Tibial nerve (tissue), 4 donors: Measurements from ENCODE around the gene ARID5B. TPM values are rescaled to one million over a fixed set of nuclear protein-coding genes. Genes with fewer than 3 reads are reported as not detected.

ENCODE experiments used
- DNase-seq, 2 donors: peaks; one replicate each; pipeline ENCODE4 v3.0.0-alpha.2; 2019; ENCODE audit warnings: low spot score in 2 of 2
- H3K27ac ChIP-seq, 4 donors: fragments of 200-600 bp; sonication (generic) in 3 of 4; one replicate each; pipeline ENCODE4 v1.5.1; 2017 to 2019; ENCODE audit warnings: mild to moderate bottlenecking in 1 of 4
- H3K27me3 ChIP-seq, 2 donors: fragments of 200-600 bp; sonication (generic) in 1 of 2; one replicate each; pipeline versions ENCODE4 v1.5.1 to v1.6.0; 2017 to 2019
- H3K36me3 ChIP-seq, 3 donors: fragments of 200-600 bp; sonication (generic); one replicate each; pipeline ENCODE4 v1.5.1; 2018 to 2019
- H3K4me1 ChIP-seq, 4 donors: fragments of 200-600 bp; sonication (generic) in 3 of 4; one replicate each; pipeline ENCODE4 v1.5.1; 2017 to 2019
- H3K4me3 ChIP-seq, 4 donors: fragments of 200-600 bp; sonication (generic) in 3 of 4; one replicate each; pipeline ENCODE4 v1.5.1; 2017 to 2019; ENCODE audit warnings: mild to moderate bottlenecking in 1 of 4, moderate library complexity in 1 of 4
- H3K9me3 ChIP-seq, 4 donors: fragments of 200-600 bp; sonication (generic) in 3 of 4; one replicate each; pipeline ENCODE4 v1.5.1; 2017 to 2019
- EP300 ChIP-seq, 2 donors: sonication (generic); formaldehyde crosslinking; IDR thresholded peaks; one replicate each; pipeline ENCODE4 v1.6.1; 2017; ENCODE audit warnings: antibody characterized with exemption in 2 of 2, mild to moderate bottlenecking in 1 of 2
- POLR2A ChIP-seq, 2 donors: fragments of 450-650 bp; IDR thresholded peaks; one replicate each; pipeline ENCODE4 v1.6.1; 2017; ENCODE audit warnings: antibody characterized with exemption in 2 of 2, mild to moderate bottlenecking in 2 of 2, moderate library complexity in 2 of 2
- WGBS, 2 donors: methylation state at CpG; one replicate each; pipeline ENCODE4 v1.1.5; 2018; 5-methylcytosine and 5-hydroxymethylcytosine counted together
- total RNA-seq, 4 donors: library from RNA; depleted of rRNA; stranded (reverse); fragments of >200 nt; gene quantifications; one replicate each; pipeline ENCODE4 v1.1.0, GENCODE V29; 2016
- TF ChIP-seq, protein P1 (sequence below), 5 experiments: fragments of 200-600 bp in 3 of 5; fragments of 450-650 bp in 2 of 5; sonication (generic) in 3 of 5; IDR thresholded peaks; one replicate each; pipeline ENCODE4 v1.5.1; 2016 to 2019; ENCODE audit warnings: antibody characterized with exemption in 5 of 5, mild to moderate bottlenecking in 3 of 5, moderate library complexity in 2 of 5

Gene ARID5B
- total RNA-seq, 4 donors from 2014 or later = 47.4 to 82.2 (median 62.6) TPM

- Histone ChIP-seq H3K27ac (peak overlapping the region; percentile 75 to 99 (median 88)), H3K36me3 (peaks cover 0 to 42% (median 2%) of the 10 kb centered on the region in 3 donors), H3K27me3 (no peaks in the 10 kb centered on the region), H3K9me3 (no peaks in the 10 kb centered on the region), H3K4me1 (peaks cover 0 to 86% (median 58%) of the 10 kb centered on the region in 4 donors), H3K4me3 (peak overlapping the region in 3 of 4 donors; percentile 0 to 24 (median 14))
- TF ChIP-seq, protein P1, sequence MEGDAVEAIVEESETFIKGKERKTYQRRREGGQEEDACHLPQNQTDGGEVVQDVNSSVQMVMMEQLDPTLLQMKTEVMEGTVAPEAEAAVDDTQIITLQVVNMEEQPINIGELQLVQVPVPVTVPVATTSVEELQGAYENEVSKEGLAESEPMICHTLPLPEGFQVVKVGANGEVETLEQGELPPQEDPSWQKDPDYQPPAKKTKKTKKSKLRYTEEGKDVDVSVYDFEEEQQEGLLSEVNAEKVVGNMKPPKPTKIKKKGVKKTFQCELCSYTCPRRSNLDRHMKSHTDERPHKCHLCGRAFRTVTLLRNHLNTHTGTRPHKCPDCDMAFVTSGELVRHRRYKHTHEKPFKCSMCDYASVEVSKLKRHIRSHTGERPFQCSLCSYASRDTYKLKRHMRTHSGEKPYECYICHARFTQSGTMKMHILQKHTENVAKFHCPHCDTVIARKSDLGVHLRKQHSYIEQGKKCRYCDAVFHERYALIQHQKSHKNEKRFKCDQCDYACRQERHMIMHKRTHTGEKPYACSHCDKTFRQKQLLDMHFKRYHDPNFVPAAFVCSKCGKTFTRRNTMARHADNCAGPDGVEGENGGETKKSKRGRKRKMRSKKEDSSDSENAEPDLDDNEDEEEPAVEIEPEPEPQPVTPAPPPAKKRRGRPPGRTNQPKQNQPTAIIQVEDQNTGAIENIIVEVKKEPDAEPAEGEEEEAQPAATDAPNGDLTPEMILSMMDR (IDR thresholded peaks at IDR 0.05) = no peak
- TF ChIP-seq EP300 (IDR thresholded peaks at IDR 0.05) (no peak), POLR2A (IDR thresholded peaks at IDR 0.05) (no peak)
- DNase-seq = no peak
These were observed 152.9 kb downstream of the ARID5B start for GRCh38 chr10:62054408-62054807.

- Histone ChIP-seq H3K4me3 (peak overlapping the region in 3 of 4 donors; percentile 0 to 24 (median 10)), H3K27me3 (no peaks in the 10 kb centered on the region), H3K36me3 (peaks cover 0 to 47% (median 2%) of the 10 kb centered on the region in 3 donors), H3K4me1 (peaks cover 0 to 90% (median 62%) of the 10 kb centered on the region in 4 donors), H3K9me3 (no peaks in the 10 kb centered on the region), H3K27ac (peak overlapping the region; percentile 75 to 99 (median 88))
- WGBS, 2 donors = 85 to 86% methylated on average over 1 of the region's 1 CpG
- DNase-seq = no peak
- TF ChIP-seq, protein P1 (IDR thresholded peaks at IDR 0.05) = no peak
- TF ChIP-seq EP300 (IDR thresholded peaks at IDR 0.05) (no peak), POLR2A (IDR thresholded peaks at IDR 0.05) (no peak)
These were observed 153.3 kb downstream of the ARID5B start for GRCh38 chr10:62054830-62055229.

GRCh38 chr10:62056219-62056618 is 154.7 kb downstream of the ARID5B start:
- 54 to 63% methylated on average over 2 of the region's 2 CpGs for WGBS, 2 donors
- TF ChIP-seq, protein P1 (IDR thresholded peaks at IDR 0.05) = no peak
- Histone ChIP-seq H3K36me3 (peaks cover 0 to 59% (median 2%) of the 10 kb centered on the region in 3 donors), H3K27ac (peak overlapping the region; percentile 75 to 99 (median 88)), H3K9me3 (no peaks in the 10 kb centered on the region), H3K4me3 (peak overlapping the region in 2 of 4 donors; percentile 23 to 24), H3K27me3 (no peaks in the 10 kb centered on the region), H3K4me1 (peaks cover 0 to 99% (median 69%) of the 10 kb centered on the region in 4 donors)
- DNase-seq = no peak

GRCh38 chr10:62056698-62057097 is 155.2 kb downstream of the ARID5B start:
- TF ChIP-seq POLR2A (IDR thresholded peaks at IDR 0.05) (no peak), EP300 (IDR thresholded peaks at IDR 0.05) (no peak)
- TF ChIP-seq, protein P1 (IDR thresholded peaks at IDR 0.05) = no peak
- peak overlapping the region; percentile 75 to 99 (median 88) for H3K27ac ChIP-seq
- no peaks in the 10 kb centered on the region for H3K27me3 ChIP-seq
- H3K9me3 ChIP-seq = no peaks in the 10 kb centered on the region
- WGBS, 2 donors = 73 to 76% methylated on average over 3 of the region's 3 CpGs
- DNase-seq = no peak
- H3K4me3 ChIP-seq = peak overlapping the region in 2 of 4 donors; percentile 16 to 24
- H3K36me3 ChIP-seq = peaks cover 0 to 59% (median 2%) of the 10 kb centered on the region in 3 donors
- H3K4me1 ChIP-seq = peaks cover 0 to 99% (median 68%) of the 10 kb centered on the region in 4 donors

DNA sequence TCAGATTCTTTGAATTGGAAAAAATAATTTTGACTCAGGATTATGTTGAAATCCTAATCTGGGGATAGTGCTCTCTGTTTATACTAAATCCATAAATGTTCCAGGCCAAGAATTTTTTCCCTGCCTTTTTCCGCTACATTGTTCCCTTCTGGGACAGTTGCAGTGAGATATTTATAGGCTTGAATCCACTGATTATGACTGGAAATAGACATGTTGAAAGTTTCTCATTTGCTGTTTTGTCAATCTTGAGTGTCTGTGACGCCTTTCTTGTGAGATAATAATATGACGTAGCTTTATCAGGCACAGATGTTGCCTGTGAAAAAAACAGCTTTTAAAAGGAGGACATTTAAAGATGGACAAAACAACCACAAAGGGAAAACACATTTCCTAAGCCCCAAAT is 155.9 kb downstream of the ARID5B start:
- no peaks in the 10 kb centered on the region for H3K27me3 ChIP-seq
- peak in 1 of 2 donors; percentile 48 for DNase-seq
- 23 to 28% methylated on average over 3 of the region's 3 CpGs for WGBS, 2 donors
- peaks cover 0 to 57% (median 0%) of the 10 kb centered on the region in 3 donors for H3K36me3 ChIP-seq
- H3K9me3 ChIP-seq = no peaks in the 10 kb centered on the region
- H3K27ac ChIP-seq = peak overlapping the region; percentile 75 to 99 (median 88)
- H3K4me1 ChIP-seq = peaks cover 0 to 99% (median 68%) of the 10 kb centered on the region in 4 donors
- H3K4me3 ChIP-seq = peak overlapping the region in 2 of 4 donors; percentile 0 to 16
- TF ChIP-seq EP300 (IDR thresholded peaks at IDR 0.05) = peak; percentile 83 to 94
- TF ChIP-seq, protein P1 (IDR thresholded peaks at IDR 0.05) = no peak
